Mesenchymal stem cell (in vitro differentiated cells and primary cell): Measurements from ENCODE around the gene FAM222A.

Experiments used
- DNase-seq: peaks from one replicate; pipeline ENCODE4 v3.0.0-alpha.2; 2013
- H2AFZ ChIP-seq: one replicate; pipeline ENCODE4 v1.6.1; 2013; ENCODE audit warnings: low read depth, mild to moderate bottlenecking, control low read depth, inconsistent platforms, low read length, moderate library complexity
- H2AK5ac ChIP-seq: 2 replicates; pipeline ENCODE4 v1.6.1; 2013; ENCODE audit warnings: low read length, moderate library complexity, mild to moderate bottlenecking, inconsistent platforms; ENCODE audit not compliant: severe bottlenecking
- H2BK120ac ChIP-seq: one replicate; pipeline ENCODE4 v1.6.1; 2013; ENCODE audit warnings: low read depth, mild to moderate bottlenecking, inconsistent platforms, low read length, moderate library complexity
- H2BK12ac ChIP-seq, 2 experiments: one replicate each; pipeline ENCODE4 v1.6.1; 2013; ENCODE audit warnings: inconsistent platforms in 2 of 2, low read length in 2 of 2, mild to moderate bottlenecking in 2 of 2, moderate library complexity in 2 of 2, control low read depth in 1 of 2
- H2BK15ac ChIP-seq: one replicate; pipeline ENCODE4 v1.6.1; 2013; ENCODE audit warnings: mild to moderate bottlenecking, low read depth, inconsistent platforms; ENCODE audit not compliant: poor library complexity, severe bottlenecking
- H2BK5ac ChIP-seq: 2 replicates; pipeline ENCODE4 v1.6.1; 2013; ENCODE audit warnings: low read depth, mild to moderate bottlenecking, low read length, control low read depth, inconsistent platforms; ENCODE audit not compliant: poor library complexity, severe bottlenecking
- H3K14ac ChIP-seq, 2 experiments: one replicate each; pipeline ENCODE4 v1.6.1; 2013; ENCODE audit warnings: inconsistent platforms in 2 of 2, low read length in 2 of 2, control low read depth in 1 of 2, mild to moderate bottlenecking in 1 of 2, moderate library complexity in 1 of 2
- H3K18ac ChIP-seq, 2 experiments: one replicate each; pipeline ENCODE4 v1.6.1; 2013; ENCODE audit warnings: inconsistent platforms in 2 of 2, low read length in 2 of 2, control low read depth in 1 of 2, low read depth in 1 of 2, mild to moderate bottlenecking in 1 of 2
- H3K23ac ChIP-seq, 2 experiments: one replicate each; pipeline ENCODE4 v1.6.1; 2013; ENCODE audit warnings: inconsistent platforms in 2 of 2, low read length in 2 of 2, mild to moderate bottlenecking in 2 of 2, moderate library complexity in 2 of 2, control low read depth in 1 of 2
- H3K27ac ChIP-seq: 2 replicates; pipeline ENCODE4 v1.5.1; 2013; ENCODE audit warnings: mild to moderate bottlenecking, moderate library complexity, low read length, control low read depth, inconsistent platforms; ENCODE audit not compliant: poor library complexity, severe bottlenecking
- H3K27me3 ChIP-seq, 2 experiments: 2 replicates each; pipeline versions ENCODE4 v1.6.1 to v1.7.0; 2013; ENCODE audit warnings: low read length in 2 of 2, mild to moderate bottlenecking in 2 of 2, moderate library complexity in 2 of 2, control low read depth in 1 of 2, inconsistent platforms in 1 of 2; ENCODE audit not compliant: control insufficient read depth in 1 of 2, insufficient read depth in 1 of 2
- H3K36me3 ChIP-seq, 2 experiments: 2 replicates each; pipeline versions ENCODE4 v1.6.1 to v1.7.0; 2013; ENCODE audit warnings: low read length in 2 of 2, control low read depth in 1 of 2, inconsistent platforms in 1 of 2, low read depth in 1 of 2, mild to moderate bottlenecking in 1 of 2; ENCODE audit not compliant: insufficient read depth in 2 of 2, control insufficient read depth in 1 of 2
- H3K4ac ChIP-seq, 2 experiments: one replicate each; pipeline ENCODE4 v1.6.1; 2013; ENCODE audit warnings: inconsistent platforms in 2 of 2, low read length in 2 of 2, mild to moderate bottlenecking in 2 of 2, moderate library complexity in 2 of 2, control low read depth in 1 of 2, low read depth in 1 of 2
- H3K4me1 ChIP-seq: 2 replicates; pipeline ENCODE4 v1.6.1; 2013; ENCODE audit warnings: low read depth, low read length, control low read depth; ENCODE audit not compliant: control insufficient read depth, insufficient read depth
- H3K4me2 ChIP-seq: 2 replicates; pipeline ENCODE4 v1.6.1; 2013; ENCODE audit warnings: low read length, mild to moderate bottlenecking, inconsistent platforms; ENCODE audit not compliant: poor library complexity, severe bottlenecking
- H3K4me3 ChIP-seq, 2 experiments: 2 replicates each; pipeline versions ENCODE4 v1.5.1 to v1.7.0; 2013; ENCODE audit warnings: low read length in 2 of 2, mild to moderate bottlenecking in 2 of 2, control low read depth in 1 of 2, low read depth in 1 of 2; ENCODE audit not compliant: insufficient read depth in 1 of 2
- H3K79me1 ChIP-seq: replicated peaks from 2 replicates; pipeline ENCODE4 v1.6.1; 2013; ENCODE audit warnings: mild to moderate bottlenecking, control low read depth, low read length, inconsistent platforms; ENCODE audit not compliant: poor library complexity, severe bottlenecking
- H3K9ac ChIP-seq: 2 replicates; pipeline ENCODE4 v1.7.0; 2013; ENCODE audit warnings: mild to moderate bottlenecking, low read length, moderate library complexity
- H3K9me3 ChIP-seq: 2 replicates; pipeline ENCODE4 v1.7.0; 2013; ENCODE audit warnings: mild to moderate bottlenecking, low read length; ENCODE audit not compliant: control insufficient read depth
- H4K8ac ChIP-seq: one replicate; pipeline ENCODE4 v1.6.1; 2013; ENCODE audit warnings: inconsistent platforms, mild to moderate bottlenecking, low read length, moderate library complexity
- H4K91ac ChIP-seq: one replicate; pipeline ENCODE4 v1.6.1; 2013; ENCODE audit warnings: mild to moderate bottlenecking, low read length, inconsistent platforms
- WGBS: methylation state at CpG from one replicate; pipeline ENCODE4 v1.1.7; 2013; ENCODE audit warnings: mixed read lengths; 5-methylcytosine and 5-hydroxymethylcytosine counted together

Gene FAM222A

DNA sequence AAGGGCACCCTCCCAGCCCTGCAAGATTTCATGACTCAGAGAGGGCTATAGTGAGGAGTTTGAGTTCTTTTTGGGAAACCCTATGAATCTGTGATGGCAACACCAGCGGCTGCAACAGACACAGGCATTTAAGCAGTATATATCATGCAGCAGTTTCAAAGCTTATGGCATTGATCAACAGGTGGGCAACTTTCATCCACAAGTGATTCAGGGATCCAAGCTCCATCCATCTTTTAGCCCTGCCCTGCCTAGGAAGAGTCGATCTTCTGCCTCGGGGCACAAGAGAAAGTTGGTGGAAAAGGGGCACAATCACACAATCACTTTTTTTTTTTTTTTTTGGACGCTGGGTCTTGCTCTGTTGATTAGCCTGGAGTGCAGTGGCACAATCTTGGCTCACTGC, 8.3 kb upstream of the FAM222A start:
- H2BK5ac ChIP-seq, result no peak overlapping the region
- no peak overlapping the region for H2AK5ac ChIP-seq
- no peak overlapping the region for H3K4me3 ChIP-seq
- H3K4ac ChIP-seq, result no peak overlapping the region
- no peak overlapping the region for H3K9ac ChIP-seq
- H4K8ac ChIP-seq, result no peak overlapping the region
- no peak overlapping the region for H4K91ac ChIP-seq
- no peaks in the 10 kb centered on the region for H3K36me3 ChIP-seq
- no peaks in the 10 kb centered on the region for H3K79me1 ChIP-seq
- 78% methylated on average over 4 of the region's 4 CpGs for WGBS
- no peak overlapping the region for H3K23ac ChIP-seq
- no peak overlapping the region for H2BK12ac ChIP-seq
- no peak overlapping the region for H3K14ac ChIP-seq
- H3K18ac ChIP-seq, result no peak overlapping the region
- H3K27ac ChIP-seq, result no peak overlapping the region
- DNase-seq, result no peak
- H3K27me3 ChIP-seq, result peaks cover 13 to 66% of the 10 kb centered on the region in 2 experiments
- H3K4me2 ChIP-seq, result no peak overlapping the region
- H2BK15ac ChIP-seq, result no peak overlapping the region
- no peak overlapping the region for H2AFZ ChIP-seq
- H2BK120ac ChIP-seq, result no peak overlapping the region
- no peaks in the 10 kb centered on the region for H3K4me1 ChIP-seq
- no peaks in the 10 kb centered on the region for H3K9me3 ChIP-seq

DNA sequence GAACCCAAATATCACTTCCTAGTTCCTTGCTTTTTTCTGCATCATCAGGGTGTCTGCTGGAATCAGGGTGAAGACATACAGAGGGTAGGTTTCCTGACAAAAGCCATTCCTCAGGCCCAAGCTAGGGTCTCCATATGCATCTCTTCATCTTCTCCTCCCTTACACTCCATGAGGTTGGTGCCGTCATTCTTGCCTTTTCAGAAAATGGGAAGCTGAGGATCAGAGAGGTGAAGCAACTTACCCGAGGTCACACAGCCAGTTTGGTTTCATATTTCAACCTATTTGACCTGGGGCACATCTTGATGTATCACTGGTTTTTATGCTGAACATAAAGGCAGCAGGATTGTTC, 7.3 kb upstream of the FAM222A start:
- no peak overlapping the region for H2BK5ac ChIP-seq
- 98% methylated on average over 2 of the region's 2 CpGs for WGBS

DNA sequence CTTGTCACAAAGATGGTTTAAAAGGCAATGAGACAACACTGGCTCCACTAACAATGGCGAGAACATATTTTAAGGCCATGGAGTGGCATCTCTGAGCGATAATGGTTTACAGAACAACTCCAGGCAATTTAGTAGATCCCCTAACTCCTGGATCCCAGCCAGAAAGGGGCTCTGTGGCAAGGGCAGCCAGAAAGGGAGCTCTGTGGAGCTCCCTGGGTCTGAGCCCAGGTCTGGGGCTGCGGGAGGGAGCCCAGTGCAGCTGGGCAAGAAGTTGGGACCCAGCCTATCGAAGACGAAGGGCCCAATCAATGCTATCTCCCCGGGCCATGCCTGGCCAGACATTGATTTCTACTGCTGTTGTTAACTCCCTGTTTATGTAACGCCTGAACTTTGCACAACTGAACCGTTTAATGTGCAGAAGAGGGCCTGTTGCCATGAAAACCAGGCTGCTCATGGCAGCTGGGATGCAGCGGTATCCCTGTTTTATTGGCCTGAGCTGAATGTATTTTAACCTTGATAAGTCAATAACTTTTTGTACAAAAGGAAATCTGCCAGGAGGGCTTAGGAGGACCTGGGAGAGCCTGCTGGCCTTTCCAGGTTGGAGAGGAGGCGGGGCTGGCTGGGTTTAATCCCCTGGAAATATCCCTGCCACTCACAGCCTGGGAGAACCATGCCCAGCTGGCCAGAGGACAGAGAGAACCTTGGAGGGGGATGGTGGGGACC, 6.7 kb upstream of the FAM222A start:
- Histone ChIP-seq H2AK5ac (no peak overlapping the region), H3K4me1 (peaks cover 2% of the 10 kb centered on the region), H3K23ac (no peak overlapping the region), H4K91ac (no peak overlapping the region), H4K8ac (no peak overlapping the region), H3K4ac (no peak overlapping the region), H2BK120ac (no peak overlapping the region), H3K9ac (no peak overlapping the region), H3K4me3 (no peak overlapping the region), H3K27me3 (peaks cover 25 to 67% of the 10 kb centered on the region in 2 experiments), H2AFZ (no peak overlapping the region), H3K14ac (no peak overlapping the region), H3K4me2 (no peak overlapping the region), H3K18ac (no peak overlapping the region), H2BK15ac (no peak overlapping the region), H3K36me3 (no peaks in the 10 kb centered on the region), H3K9me3 (no peaks in the 10 kb centered on the region), H3K79me1 (no peaks in the 10 kb centered on the region), H2BK5ac (no peak overlapping the region), H3K27ac (no peak overlapping the region), H2BK12ac (no peak overlapping the region)
- no peak for DNase-seq
- 81% methylated on average over 10 of the region's 10 CpGs for WGBS

More for the DNA sequence above, 7.3 kb upstream of the FAM222A start:
- Histone ChIP-seq H2BK15ac (no peak overlapping the region), H3K18ac (no peak overlapping the region), H4K8ac (no peak overlapping the region), H2AFZ (no peak overlapping the region), H3K4me2 (no peak overlapping the region), H3K4me1 (peaks cover 2% of the 10 kb centered on the region), H2BK120ac (no peak overlapping the region), H3K27ac (no peak overlapping the region), H3K23ac (no peak overlapping the region), H4K91ac (no peak overlapping the region), H2BK12ac (no peak overlapping the region), H3K27me3 (peaks cover 19 to 63% of the 10 kb centered on the region in 2 experiments), H3K4ac (no peak overlapping the region), H3K9me3 (no peaks in the 10 kb centered on the region), H2AK5ac (no peak overlapping the region), H3K14ac (no peak overlapping the region), H3K9ac (no peak overlapping the region), H3K79me1 (no peaks in the 10 kb centered on the region), H3K4me3 (no peak overlapping the region), H3K36me3 (no peaks in the 10 kb centered on the region)
- no peak for DNase-seq

DNA sequence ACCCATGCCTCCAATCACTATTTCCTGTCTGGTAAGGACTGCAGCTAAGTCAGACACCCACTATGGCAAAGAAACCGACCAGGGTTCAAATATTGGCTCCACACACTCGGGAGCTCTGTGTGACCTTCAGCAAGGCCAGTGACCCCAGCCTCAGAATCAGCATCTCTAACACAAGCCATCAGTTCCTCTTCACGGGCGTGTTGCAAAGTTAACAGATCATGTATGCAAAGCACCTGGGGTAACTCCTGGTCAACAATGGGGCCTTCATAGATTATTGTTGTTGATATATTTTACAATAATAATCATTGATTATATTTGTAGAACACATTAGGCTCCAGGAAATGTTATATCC, 6.2 kb upstream of the FAM222A start:
- H2BK5ac ChIP-seq, result no peak overlapping the region
- H3K9ac ChIP-seq, result no peak overlapping the region
- no peak overlapping the region for H3K23ac ChIP-seq
- no peak for DNase-seq
- no peak overlapping the region for H3K27ac ChIP-seq
- no peaks in the 10 kb centered on the region for H3K36me3 ChIP-seq
- H3K9me3 ChIP-seq, result no peaks in the 10 kb centered on the region
- peaks cover 30 to 72% of the 10 kb centered on the region in 2 experiments for H3K27me3 ChIP-seq
- H3K14ac ChIP-seq, result no peak overlapping the region
- no peak overlapping the region for H3K4me3 ChIP-seq
- H3K79me1 ChIP-seq, result no peaks in the 10 kb centered on the region
- no peak overlapping the region for H3K18ac ChIP-seq
- H3K4ac ChIP-seq, result no peak overlapping the region
- no peak overlapping the region for H2BK15ac ChIP-seq
- no peak overlapping the region for H2BK12ac ChIP-seq
- no peak overlapping the region for H2AK5ac ChIP-seq
- no peak overlapping the region for H2AFZ ChIP-seq
- peaks cover 2% of the 10 kb centered on the region for H3K4me1 ChIP-seq
- 81% methylated on average over 2 of the region's 4 CpGs for WGBS
- no peak overlapping the region for H4K91ac ChIP-seq
- H2BK120ac ChIP-seq, result no peak overlapping the region
- H4K8ac ChIP-seq, result no peak overlapping the region
- H3K4me2 ChIP-seq, result no peak overlapping the region
